ENCODE results near the gene CAMK1G.

The CAMK1G gene

GRCh38 chr1:209628618-209629299 is 45.2 kb downstream of the CAMK1G start:
- H3K4me3 ChIP-seq (ENCODE audit: low read depth in 1 of 2, low read length in 1 of 2): no peak overlapping the region
- no peaks in the 10 kb centered on the region for H3K9me3 ChIP-seq
- peaks cover 14% of the 10 kb centered on the region for H3K27me3 ChIP-seq
- peaks cover 31 to 43% of the 10 kb centered on the region in 2 experiments for H3K4me1 ChIP-seq (ENCODE audit: control insufficient read depth in 1 of 2, insufficient read depth in 1 of 2, low read depth in 1 of 2, low read length in 1 of 2)
- no peak overlapping the region for H3K27ac ChIP-seq
- no peak for TF ChIP-seq CTCF (IDR thresholded peaks at IDR 0.05)
- no peaks in the 10 kb centered on the region for H3K36me3 ChIP-seq

GRCh38 chr1:209629621-209630382 is 46.3 kb downstream of the CAMK1G start:
- no peak for TF ChIP-seq CTCF (IDR thresholded peaks at IDR 0.05)
- Histone ChIP-seq H3K27ac (no peak overlapping the region), H3K36me3 (no peaks in the 10 kb centered on the region), H3K9me3 (no peaks in the 10 kb centered on the region), H3K4me3 (ENCODE audit: low read depth in 1 of 2, low read length in 1 of 2) (no peak overlapping the region), H3K4me1 (ENCODE audit: control insufficient read depth in 1 of 2, insufficient read depth in 1 of 2, low read depth in 1 of 2, low read length in 1 of 2) (peaks cover 41 to 47% of the 10 kb centered on the region in 2 experiments), H3K27me3 (peaks cover 14% of the 10 kb centered on the region)

- H3K4me3 ChIP-seq (ENCODE audit: low read depth in 1 of 2, low read length in 1 of 2): no peak overlapping the region
These were observed 47.1 kb downstream of the CAMK1G start for GRCh38 chr1:209630383-209631225.

GRCh38 chr1:209633335-209633997 is 50.0 kb downstream of the CAMK1G start:
- peak overlapping the region in 1 of 2 experiments; percentile 11 for H3K4me3 ChIP-seq (ENCODE audit: low read depth in 1 of 2, low read length in 1 of 2)
- peak overlapping the region; percentile 85 for H3K27ac ChIP-seq
- H3K4me1 ChIP-seq (ENCODE audit: control insufficient read depth in 1 of 2, insufficient read depth in 1 of 2, low read depth in 1 of 2, low read length in 1 of 2): peaks cover 25 to 30% of the 10 kb centered on the region in 2 experiments
- no peaks in the 10 kb centered on the region for H3K36me3 ChIP-seq
- no peak for TF ChIP-seq CTCF (IDR thresholded peaks at IDR 0.05)
- H3K9me3 ChIP-seq: no peaks in the 10 kb centered on the region
- peaks cover 38% of the 10 kb centered on the region for H3K27me3 ChIP-seq

More at GRCh38 chr1:209630383-209631225, 47.1 kb downstream of the CAMK1G start:
- no peak for TF ChIP-seq CTCF (IDR thresholded peaks at IDR 0.05)
- Histone ChIP-seq H3K27ac (no peak overlapping the region), H3K4me1 (ENCODE audit: control insufficient read depth in 1 of 2, insufficient read depth in 1 of 2, low read depth in 1 of 2, low read length in 1 of 2) (peaks cover 46 to 53% of the 10 kb centered on the region in 2 experiments), H3K9me3 (no peaks in the 10 kb centered on the region), H3K36me3 (no peaks in the 10 kb centered on the region), H3K27me3 (peaks cover 14% of the 10 kb centered on the region)
